Endothelial cell (in vitro differentiated cells): ENCODE results near the gene MADCAM1. TPM values are rescaled to one million over a fixed set of nuclear protein-coding genes. Genes with fewer than 3 reads are reported as not detected.
"Not testable (repeated sequence)": the region's sequence is repeated elsewhere in the genome, so short reads cannot be mapped to it uniquely, and the experiment has no call there.

ENCODE experiments used
- DNase-seq: peaks from one replicate; pipeline ENCODE4 v3.0.0; 2021; ENCODE audit warnings: low spot score
- H3K27ac Mint-ChIP-seq: one replicate; pipeline ENCODE4 v1.8.0; 2021; ENCODE audit warnings: mixed read lengths, inconsistent platforms; ENCODE audit not compliant: unreplicated experiment
- H3K27me3 Mint-ChIP-seq: one replicate; pipeline ENCODE4 v1.8.0; 2021; ENCODE audit warnings: mild to moderate bottlenecking, moderate library complexity, mixed read lengths, inconsistent platforms; ENCODE audit not compliant: unreplicated experiment
- H3K36me3 Mint-ChIP-seq: one replicate; pipeline ENCODE4 v1.8.0; 2021; ENCODE audit warnings: mild to moderate bottlenecking, low read depth, mixed read lengths, inconsistent platforms; ENCODE audit not compliant: unreplicated experiment
- H3K4me1 Mint-ChIP-seq: one replicate; pipeline ENCODE4 v1.8.0; 2021; ENCODE audit warnings: mild to moderate bottlenecking, mixed read lengths, inconsistent platforms; ENCODE audit not compliant: unreplicated experiment
- H3K4me3 Mint-ChIP-seq: one replicate; pipeline ENCODE4 v1.8.0; 2021; ENCODE audit warnings: mild to moderate bottlenecking, mixed read lengths, inconsistent platforms; ENCODE audit not compliant: unreplicated experiment
- H3K9me3 Mint-ChIP-seq: one replicate; pipeline ENCODE4 v1.8.0; 2021; ENCODE audit warnings: mixed read lengths, inconsistent platforms; ENCODE audit not compliant: unreplicated experiment
- CTCF ChIP-seq: fragments of 200-600 bp; sonication (generic); IDR thresholded peaks from one replicate; pipeline ENCODE4 v1.5.0; 2021; ENCODE audit warnings: antibody characterized with exemption; ENCODE audit not compliant: unreplicated experiment
- long read RNA-seq: library from polyadenylated mRNA; unstranded; transcript quantifications from one replicate; pipeline ENCODE4 v2.0.0, GENCODE V29; 2020; ENCODE audit not compliant: unreplicated experiment
- total RNA-seq: library from RNA; stranded (reverse); fragmentation: NEBNext Ultra II Directional; extraction: Animal tissue kit (Norgen Biotek cat#: 25700); gene quantifications from one replicate; pipeline ENCODE4 v1.2.1, GENCODE V29; 2021; ENCODE audit not compliant: unreplicated experiment

Gene MADCAM1
- total RNA-seq, result 6.5 TPM
- long read RNA-seq, partial matches to known transcripts, result 1 of 3 reads
- long read RNA-seq, other reads (novel, unspliced or antisense), result 1 of 3 reads

- Mint-ChIP-seq H3K27me3 (peaks cover 20% of the 10 kb centered on the region), H3K27ac (no peak within 1 kb of the TSS), H3K4me3 (no peak within 1 kb of the TSS), H3K4me1 (peaks cover 8% of the 10 kb centered on the region), H3K9me3 (no peaks in the 10 kb centered on the region), H3K36me3 (peaks cover 8% of the 10 kb centered on the region)
- no peak for DNase-seq
- no peak for TF ChIP-seq CTCF
Measured at GRCh38 chr19:496112-496665, at the start of gene MADCAM1. MADCAM1 (plus strand) TSS chr19:496486; CDS start chr19:496500, 14 bp downstream.

GRCh38 chr19:447064-447426 is 49.2 kb upstream of the MADCAM1 start:
- H3K4me1 Mint-ChIP-seq, result no peaks in the 10 kb centered on the region
- TF ChIP-seq CTCF, result no peak
- DNase-seq, result no peak
- H3K27ac Mint-ChIP-seq, result no peak overlapping the region
- peaks cover 7% of the 10 kb centered on the region for H3K27me3 Mint-ChIP-seq
- no peak overlapping the region for H3K4me3 Mint-ChIP-seq
- H3K9me3 Mint-ChIP-seq, result peaks cover under 1% of the 10 kb centered on the region
- peaks cover 8% of the 10 kb centered on the region for H3K36me3 Mint-ChIP-seq

GRCh38 chr19:447816-448560 is 48.3 kb upstream of the MADCAM1 start:
- Mint-ChIP-seq H3K36me3 (peaks cover 6% of the 10 kb centered on the region), H3K4me3 (no peak overlapping the region), H3K27ac (no peak overlapping the region), H3K4me1 (no peaks in the 10 kb centered on the region), H3K9me3 (no peaks in the 10 kb centered on the region), H3K27me3 (peaks cover 7% of the 10 kb centered on the region)
- TF ChIP-seq CTCF, result no peak
- DNase-seq, result no peak

GRCh38 chr19:449916-450315 is 46.4 kb upstream of the MADCAM1 start:
- Mint-ChIP-seq H3K27ac (no peak overlapping the region), H3K27me3 (peaks cover 10% of the 10 kb centered on the region), H3K4me3 (no peak overlapping the region), H3K36me3 (peaks cover 8% of the 10 kb centered on the region), H3K4me1 (no peaks in the 10 kb centered on the region), H3K9me3 (no peaks in the 10 kb centered on the region)
- TF ChIP-seq CTCF, result no peak
- no peak for DNase-seq

GRCh38 chr19:450912-451481 is 45.3 kb upstream of the MADCAM1 start:
- H3K9me3 Mint-ChIP-seq, H3K4me3 Mint-ChIP-seq, H3K27ac Mint-ChIP-seq, H3K4me1 Mint-ChIP-seq, DNase-seq, H3K36me3 Mint-ChIP-seq: not testable (repeated sequence)
- H3K27me3 Mint-ChIP-seq, result peaks cover 10% of the 10 kb centered on the region
